Pancreas (tissue), 10 donors: ENCODE results near the gene PRPF19. TPM values are rescaled to one million over a fixed set of nuclear protein-coding genes. Genes with fewer than 3 reads are reported as not detected.

Experiments used
- ATAC-seq, 4 donors: fragments of 200-7000 bp; cut with Tn5 transposase; one replicate each; pipeline versions ENCODE4 v1.8.0 to v1.9.1; 2020; ENCODE audit warnings: mild to moderate bottlenecking in 4 of 4, moderate library complexity in 4 of 4
- DNase-seq, 6 donors: peaks; one replicate each; pipeline ENCODE4 v3.0.0-alpha.2; 2020
- FAIRE-seq: peaks from 2 replicates; lab custom pipeline; 2012; peaks lifted over from hg19 to GRCh38; lab: Jason Lieb, UNC
- H3K27ac ChIP-seq, 4 donors: fragments of 200-600 bp; sonication (generic); 1 replicate in 3 of 4; 2 replicates in 1 of 4; pipeline versions ENCODE4 v1.5.0 to v1.8.0; 2020
- H3K27me3 ChIP-seq, 4 donors: fragments of 200-600 bp; one replicate each; pipeline ENCODE4 v1.8.0; 2021
- H3K36me3 ChIP-seq, 3 donors: fragments of 200-600 bp; sonication (generic) in 1 of 3; one replicate each; pipeline versions ENCODE4 v1.5.0 to v1.8.0; 2020 to 2021
- H3K4me1 ChIP-seq, 3 donors: fragments of 200-600 bp; one replicate each; pipeline ENCODE4 v1.8.0; 2021
- H3K4me3 ChIP-seq, 4 donors: fragments of 200-600 bp; sonication (generic) in 2 of 4; one replicate each; pipeline versions ENCODE4 v1.5.0 to v1.8.0; 2020 to 2021
- H3K9me3 ChIP-seq, 4 donors: fragments of 200-600 bp; one replicate each; pipeline ENCODE4 v1.8.0; 2021
- WGBS, 2 donors: extraction: QIAGEN DNeasy Blood & Tissue Kit; methylation state at CpG; one replicate each; pipeline ENCODE4 v1.1.7; 2013; 5-methylcytosine and 5-hydroxymethylcytosine counted together
- intact Hi-C, 3 donors: fragments of 100-400 bp; cut with DNase I; formaldehyde crosslinking; loops; one replicate each; pipeline versions ENCODE4 v1.11.1 to v1.14.2; 2022
- polyA plus RNA-seq, 2 donors: library from polyadenylated mRNA; stranded (reverse); fragments of 200-250 nt; gene quantifications; one replicate each; pipeline ENCODE4 v1.2.3, GENCODE V29; 2013
- total RNA-seq, 6 donors: library from RNA; stranded (reverse); fragmentation: NEBNext Ultra II Directional in 4 of 6; extraction: Animal tissue kit (Norgen Biotek cat#: 25700) in 4 of 6; gene quantifications; one replicate each; pipeline versions ENCODE4 v1.2.1 to v1.2.4, GENCODE V29; 2021 to 2023
- TF ChIP-seq, protein P1 (sequence below), 4 donors: fragments of 200-600 bp; sonication (generic) in 3 of 4; IDR thresholded peaks; one replicate each; pipeline versions ENCODE4 v1.5.0 to v1.8.0; 2021; ENCODE audit warnings: antibody characterized with exemption in 4 of 4
- donor health status: healthy with polysubstance abuse.
- donor health status: DM: no; HTN: no; CAD: no; lungs with moderate emphysema.
- donor health status: DM: no; HTN: no; CAD: no.
- donor health status: control.
- donor health status: control.
- donor health status: Bipolar disorder and iron deficiency.
- donor health status: DM: yes; HTN: yes; CAD: no.
- donor health status: DM: no; HTN: no; CAD: no.
- donor health status: DM: no; HTN: no; CAD: no.
- donor health status: DM: yes; HTN: yes; CAD: no.

PRPF19 gene
- total and polyA plus RNA-seq, 8 donors = 33.9 to 50.1 (median 45.5) TPM

DNA sequence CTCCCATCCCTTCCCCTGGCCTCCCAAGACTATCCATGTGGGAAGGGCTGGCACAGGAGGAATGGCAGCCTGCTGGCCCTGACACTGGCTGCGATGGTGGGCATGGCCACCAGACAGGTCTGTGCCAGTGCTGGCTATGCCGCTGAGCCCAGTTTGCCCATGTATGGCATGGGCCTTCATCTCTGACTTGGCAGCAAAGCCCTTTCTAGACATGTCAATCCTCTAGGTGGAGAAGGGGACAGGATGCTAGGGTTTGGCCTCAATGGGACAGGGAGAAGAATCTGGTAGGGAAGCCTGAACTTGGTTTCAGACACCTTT is 30.3 kb downstream of the PRPF19 start:
- Histone ChIP-seq H3K4me1 (peaks cover 7 to 17% (median 13%) of the 10 kb centered on the region in 3 donors), H3K36me3 (no peaks in the 10 kb centered on the region), H3K4me3 (no peak overlapping the region), H3K9me3 (no peaks in the 10 kb centered on the region), H3K27me3 (no peaks in the 10 kb centered on the region), H3K27ac (no peak overlapping the region)
- DNase-seq = no peak
- no peak for FAIRE-seq
- intact Hi-C loops = no loop called here
- 94 to 96% methylated on average over 2 of the region's 2 CpGs for WGBS, 2 donors
- no peak for ATAC-seq
- TF ChIP-seq, protein P1, sequence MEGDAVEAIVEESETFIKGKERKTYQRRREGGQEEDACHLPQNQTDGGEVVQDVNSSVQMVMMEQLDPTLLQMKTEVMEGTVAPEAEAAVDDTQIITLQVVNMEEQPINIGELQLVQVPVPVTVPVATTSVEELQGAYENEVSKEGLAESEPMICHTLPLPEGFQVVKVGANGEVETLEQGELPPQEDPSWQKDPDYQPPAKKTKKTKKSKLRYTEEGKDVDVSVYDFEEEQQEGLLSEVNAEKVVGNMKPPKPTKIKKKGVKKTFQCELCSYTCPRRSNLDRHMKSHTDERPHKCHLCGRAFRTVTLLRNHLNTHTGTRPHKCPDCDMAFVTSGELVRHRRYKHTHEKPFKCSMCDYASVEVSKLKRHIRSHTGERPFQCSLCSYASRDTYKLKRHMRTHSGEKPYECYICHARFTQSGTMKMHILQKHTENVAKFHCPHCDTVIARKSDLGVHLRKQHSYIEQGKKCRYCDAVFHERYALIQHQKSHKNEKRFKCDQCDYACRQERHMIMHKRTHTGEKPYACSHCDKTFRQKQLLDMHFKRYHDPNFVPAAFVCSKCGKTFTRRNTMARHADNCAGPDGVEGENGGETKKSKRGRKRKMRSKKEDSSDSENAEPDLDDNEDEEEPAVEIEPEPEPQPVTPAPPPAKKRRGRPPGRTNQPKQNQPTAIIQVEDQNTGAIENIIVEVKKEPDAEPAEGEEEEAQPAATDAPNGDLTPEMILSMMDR (IDR thresholded peaks at IDR 0.05) = no peak

DNA sequence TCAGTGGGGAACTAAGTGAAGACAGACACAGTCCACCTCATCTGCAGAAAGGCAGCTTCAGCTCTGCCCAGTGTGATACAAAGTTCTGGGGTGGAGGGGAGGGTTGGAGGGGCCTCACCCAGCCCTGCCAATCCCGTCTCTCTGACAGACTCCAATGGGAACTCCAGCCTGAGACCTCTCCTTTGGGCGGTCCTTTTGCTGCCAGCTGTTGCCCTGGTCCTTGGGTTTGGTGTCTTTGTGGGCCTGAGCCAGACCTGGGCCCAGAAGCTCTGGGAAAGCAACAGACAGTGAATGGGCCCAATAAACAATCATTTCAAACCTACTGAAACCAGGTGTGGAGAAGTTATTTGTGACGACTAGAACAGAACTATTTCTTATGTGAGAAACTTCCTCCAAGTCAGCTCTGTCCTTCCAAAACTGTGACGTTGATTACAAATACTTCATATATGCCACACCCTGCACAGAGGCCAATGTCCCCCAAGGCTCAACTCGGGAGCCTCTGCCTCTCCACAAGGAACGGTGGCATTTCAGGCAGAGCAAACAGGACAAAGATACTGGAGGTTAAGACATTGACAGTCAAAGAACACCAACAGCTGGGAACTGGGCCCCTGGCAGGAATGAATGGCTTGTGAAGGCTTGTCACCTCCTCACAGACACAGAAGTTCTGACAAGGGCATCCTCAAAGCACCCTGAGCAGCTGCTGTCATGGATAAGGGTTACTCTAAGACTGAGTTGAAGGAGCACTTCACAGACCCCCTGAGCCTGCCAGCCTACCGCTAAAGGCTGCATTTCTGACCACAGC is 30.8 kb downstream of the PRPF19 start:
- no peak for ATAC-seq
- H3K27ac ChIP-seq = no peak overlapping the region
- no peak for DNase-seq
- peaks cover 5 to 13% (median 7%) of the 10 kb centered on the region in 3 donors for H3K4me1 ChIP-seq
- intact Hi-C loops = no loop called here
- no peaks in the 10 kb centered on the region for H3K36me3 ChIP-seq
- H3K4me3 ChIP-seq = no peak overlapping the region
- H3K27me3 ChIP-seq = no peaks in the 10 kb centered on the region
- no peak for FAIRE-seq
- TF ChIP-seq, protein P1 (IDR thresholded peaks at IDR 0.05) = no peak
- WGBS, 2 donors = 86 to 89% methylated on average over 7 of the region's 7 CpGs
- H3K9me3 ChIP-seq = no peaks in the 10 kb centered on the region

DNA sequence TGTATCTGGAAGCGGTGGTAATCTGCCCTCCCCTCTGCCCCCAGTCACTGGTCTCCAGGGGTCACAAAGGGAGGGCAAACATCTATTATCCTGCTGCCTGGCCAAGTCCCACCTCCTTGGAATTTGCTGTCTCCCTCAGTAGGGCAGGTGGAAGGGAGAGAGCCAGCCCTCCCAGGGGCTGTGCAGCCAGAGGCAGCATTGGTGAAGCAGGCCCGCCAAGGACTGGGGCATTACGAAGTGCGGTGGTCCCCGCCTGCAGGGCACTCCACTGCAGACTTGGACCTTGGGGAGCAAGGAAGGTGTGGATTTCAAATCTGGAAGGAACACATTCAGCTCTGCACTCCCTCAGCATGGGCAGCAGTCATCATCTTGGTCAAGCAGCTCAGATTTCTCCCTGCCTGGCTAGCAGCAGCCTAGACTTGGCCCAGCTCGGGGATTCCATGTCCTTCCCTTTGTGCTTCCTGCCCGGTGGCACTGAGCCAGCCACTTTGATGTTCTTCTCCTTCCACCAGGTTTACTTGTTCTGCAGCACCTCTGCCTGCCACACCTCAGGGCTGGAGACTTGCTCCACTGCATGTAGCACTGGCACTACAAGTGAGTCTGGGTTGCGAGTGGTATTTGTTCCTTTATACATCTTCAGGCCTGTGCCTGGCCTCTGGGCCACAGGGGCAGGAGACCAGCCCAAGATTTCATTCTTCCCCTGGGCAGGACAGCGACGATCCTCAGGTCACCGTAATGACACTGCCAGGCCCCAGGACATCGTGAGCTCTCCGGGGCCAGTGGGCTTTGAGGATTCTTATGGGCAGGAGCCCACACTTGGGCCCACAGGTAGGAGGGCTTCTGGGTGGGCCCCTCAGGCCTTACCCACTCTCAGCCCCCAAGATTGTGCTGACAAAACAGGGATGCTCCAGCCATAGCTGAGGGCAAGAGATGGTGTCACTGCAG is 31.7 kb downstream of the PRPF19 start:
- ATAC-seq (no peak), FAIRE-seq (no peak), DNase-seq (no peak)
- no peaks in the 10 kb centered on the region for H3K27me3 ChIP-seq
- 93 to 94% methylated on average over 13 of the region's 13 CpGs for WGBS, 2 donors
- H3K4me3 ChIP-seq = no peak overlapping the region
- TF ChIP-seq, protein P1 (IDR thresholded peaks at IDR 0.05) = no peak
- H3K27ac ChIP-seq = no peak overlapping the region
- intact Hi-C loops = no loop called here
- peaks cover 0 to 4% (median 0%) of the 10 kb centered on the region in 3 donors for H3K4me1 ChIP-seq
- H3K36me3 ChIP-seq = no peaks in the 10 kb centered on the region
- H3K9me3 ChIP-seq = no peaks in the 10 kb centered on the region

DNA sequence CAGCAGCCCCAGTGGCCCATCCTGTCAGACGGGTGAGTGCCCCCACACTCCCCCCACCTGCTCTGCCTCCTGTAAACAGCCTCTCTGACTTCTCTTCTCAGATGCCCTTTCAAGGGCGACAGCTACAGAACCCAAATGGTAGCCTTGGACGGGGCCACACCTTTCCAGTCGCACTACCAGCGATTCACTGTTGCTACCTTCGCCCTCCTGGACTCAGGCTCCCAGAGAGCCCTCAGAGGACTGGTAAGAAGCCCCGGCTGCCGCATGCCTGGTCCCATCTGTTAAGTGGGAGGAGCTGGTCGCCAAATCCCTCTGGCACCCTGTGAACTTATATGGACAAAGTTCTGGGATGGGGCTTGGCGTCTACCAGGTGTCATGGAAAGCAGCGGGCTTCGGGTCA is 32.9 kb downstream of the PRPF19 start:
- TF ChIP-seq, protein P1 (IDR thresholded peaks at IDR 0.05) = no peak
- intact Hi-C loops = no loop called here
- H3K36me3 ChIP-seq = no peaks in the 10 kb centered on the region
- no peaks in the 10 kb centered on the region for H3K4me1 ChIP-seq
- H3K9me3 ChIP-seq = no peaks in the 10 kb centered on the region
- DNase-seq (no peak), FAIRE-seq (no peak), ATAC-seq (no peak)
- 72 to 85% methylated on average over 12 of the region's 12 CpGs for WGBS, 2 donors
- no peak overlapping the region for H3K4me3 ChIP-seq
- no peaks in the 10 kb centered on the region for H3K27me3 ChIP-seq
- H3K27ac ChIP-seq = no peak overlapping the region
